GM12878 (cell line): Measurements from ENCODE around the gene SMIM28. TPM values are rescaled to one million over a fixed set of nuclear protein-coding genes. Genes with fewer than 3 reads are reported as not detected.

ENCODE experiments used
- ATAC-seq: fragments of 200-7000 bp; cut with Tn5 transposase; 3 replicates; pipeline ENCODE4 v1.9.1; 2020; ENCODE audit warnings: mild to moderate bottlenecking, moderate library complexity
- BruUV-seq: library from RNA; stranded (reverse); fragments of 400-500 nt; replicated peaks from 2 replicates; lab custom pipeline; 2021; lab: Mats Ljungman, UMichigan
- CTCF ChIA-PET: fragments of 300-600 bp; sonication (Branson Sonifier 250); formaldehyde crosslinking; extraction: SDS; loops from one replicate; lab custom pipeline; 2021; ENCODE audit warnings: inconsistent platforms; lab: Yijun Ruan, JAX
- POLR2A ChIA-PET: fragments of 350-600 bp; formaldehyde crosslinking; extraction: SDS; loops from one replicate; lab custom pipeline; 2021; ENCODE audit warnings: inconsistent platforms; lab: Charles Lee
- RAD21 ChIA-PET: fragments of 300-600 bp; sonication (Branson Sonifier 250); formaldehyde crosslinking; loops from one replicate; lab custom pipeline; 2023; ENCODE audit warnings: antibody characterized with exemption; ENCODE audit not compliant: unreplicated experiment; lab: Charles Lee
- SMC1A ChIA-PET: fragments of 300-600 bp; sonication (Branson Sonifier 250); formaldehyde crosslinking; loops from one replicate; lab custom pipeline; 2023; ENCODE audit not compliant: unreplicated experiment, uncharacterized antibody; lab: Charles Lee
- DNase-seq: peaks from one replicate; pipeline ENCODE4 v3.0.0-alpha.2; 2011; ENCODE audit warnings: low read depth, low spot score
- FAIRE-seq: peaks from 3 replicates; lab custom pipeline; 2011; peaks lifted over from hg19 to GRCh38; lab: Jason Lieb, UNC
- H2AFZ ChIP-seq: 2 replicates; pipeline ENCODE4 v1.6.0; 2011; ENCODE audit warnings: low read depth, low read length, control low read depth; ENCODE audit not compliant: control insufficient read depth
- H3K27ac ChIP-seq: 2 replicates; pipeline ENCODE4 v1.5.1; 2011; ENCODE audit warnings: control low read depth; ENCODE audit not compliant: control insufficient read depth, insufficient read depth
- H3K27me3 ChIP-seq, 2 experiments: replicated peaks in 1 of 2; 2 replicates each; pipeline versions ENCODE4 v1.6.0 to v1.6.1; 2011; ENCODE audit warnings: low read length in 1 of 2; ENCODE audit not compliant: control insufficient read depth in 2 of 2, insufficient read depth in 2 of 2
- H3K36me3 ChIP-seq, 2 experiments: 2 replicates each; pipeline ENCODE4 v1.5.1; 2011; ENCODE audit warnings: low read length in 1 of 2; ENCODE audit not compliant: control insufficient read depth in 2 of 2, insufficient read depth in 2 of 2
- H3K4me1 ChIP-seq: 2 replicates; pipeline ENCODE4 v1.6.1; 2011; ENCODE audit warnings: mild to moderate bottlenecking, low read length, moderate library complexity, mixed read lengths; ENCODE audit not compliant: control insufficient read depth, insufficient read depth
- H3K4me2 ChIP-seq: 2 replicates; pipeline ENCODE4 v1.6.0; 2011; ENCODE audit warnings: control low read depth; ENCODE audit not compliant: control insufficient read depth, insufficient read depth
- H3K4me3 ChIP-seq: fragments of 200-600 bp; sonication (generic); 2 replicates; pipeline ENCODE4 v1.5.1; 2016
- H3K79me2 ChIP-seq: 2 replicates; pipeline ENCODE4 v1.6.0; 2011; ENCODE audit warnings: low read length; ENCODE audit not compliant: control insufficient read depth, insufficient read depth
- H3K9ac ChIP-seq: 2 replicates; pipeline ENCODE4 v1.8.0; 2011; ENCODE audit warnings: low read length, control low read depth, mixed read lengths; ENCODE audit not compliant: control insufficient read depth, insufficient read depth
- H3K9me3 ChIP-seq: replicated peaks from 3 replicates; pipeline ENCODE4 v1.5.1; 2011; ENCODE audit warnings: mild to moderate bottlenecking, low read length; ENCODE audit not compliant: control insufficient read depth, insufficient read depth
- H4K20me1 ChIP-seq: 2 replicates; pipeline ENCODE4 v1.6.0; 2011; ENCODE audit not compliant: control insufficient read depth, insufficient read depth
- ASH2L ChIP-seq: fragments of 300-600, 200-600 bp; sonication (generic); IDR thresholded peaks from 2 replicates; pipeline ENCODE4 v1.6.1; 2017; ENCODE audit warnings: low read depth, mild to moderate bottlenecking, borderline replicate concordance
- BRCA1 ChIP-seq: IDR thresholded peaks from 2 replicates; pipeline ENCODE4 v1.6.1; 2011; ENCODE audit warnings: low read depth, low read length, improper control_type of control experiment
- EZH2 ChIP-seq: IDR thresholded peaks from 2 replicates; pipeline ENCODE4 v1.6.1; 2012; ENCODE audit warnings: low read depth, mild to moderate bottlenecking, control low read depth, inconsistent platforms, low read length, borderline replicate concordance; ENCODE audit not compliant: control insufficient read depth
- NRF1 ChIP-seq: conservative IDR thresholded peaks from 2 replicates; pipeline ENCODE4 v1.6.1; 2011; ENCODE audit warnings: mild to moderate bottlenecking, low read depth, low read length, improper control_type of control experiment
- RB1 ChIP-seq: fragments of 450-650 bp; formaldehyde crosslinking; IDR thresholded peaks from 2 replicates; pipeline ENCODE4 v1.6.1; 2017; ENCODE audit warnings: mild to moderate bottlenecking, borderline replicate concordance
- RELB ChIP-seq: fragments of 450-650 bp; IDR thresholded peaks from 2 replicates; pipeline ENCODE4 v1.6.1; 2017; ENCODE audit warnings: low read depth, mild to moderate bottlenecking, moderate library complexity
- SREBF2 ChIP-seq: IDR thresholded peaks from 2 replicates; pipeline ENCODE4 v1.6.1; 2012; ENCODE audit warnings: mild to moderate bottlenecking, low read length
- ZNF274 ChIP-seq: IDR thresholded peaks from one replicate; pipeline ENCODE4 v1.8.0; 2011; ENCODE audit not compliant: insufficient read length, insufficient read depth
- WGBS: methylation state at CpG from one replicate; pipeline ENCODE4 v1.1.6; 2016; ENCODE audit warnings: low lambda C conversion rate; ENCODE audit not compliant: insufficient replicate concordance, insufficient coverage; ENCODE audit errors: missing lambda C conversion rate; 5-methylcytosine and 5-hydroxymethylcytosine counted together
- in situ Hi-C: fragments of 300-500 bp; cut with MboI; formaldehyde crosslinking; loops from 9 replicates; pipeline ENCODE4 v1.14.3; 2018; ENCODE audit warnings: mixed read lengths
- intact Hi-C: fragments of 100-400 bp; cut with micrococcal nuclease; formaldehyde crosslinking; loops from one replicate; pipeline ENCODE4 v1.14.2; 2022; ENCODE audit not compliant: unreplicated experiment
- polyA plus RNA-seq, 11 experiments: library from polyadenylated mRNA; depleted of rRNA in 4 of 11; unstranded in 6 of 11; stranded (reverse) in 5 of 11; fragments of >200 nt; fragmentation: Nextera tagmentation in 4 of 11; fragmentation: Illumina TruSeq in 1 of 11; extraction: Ambion mirVana in 4 of 11; extraction: Trizol in 1 of 11; gene quantifications; 1 replicate in 1 of 11; 2 replicates in 10 of 11; pipeline versions ENCODE4 v1.2.1 to v1.2.3, GENCODE V29; 2011 to 2016; ENCODE audit warnings: inconsistent platforms in 2 of 11, missing spikeins in 2 of 11, low read depth in 1 of 11
- total RNA-seq, 4 experiments: library from RNA; depleted of rRNA in 3 of 4; stranded (reverse); fragments of >200 nt in 3 of 4; fragmentation: Illumina TruSeq in 1 of 4; extraction: Trizol in 1 of 4; gene quantifications; 2 replicates each; pipeline versions ENCODE4 v1.2.1 to v1.2.3, GENCODE V29; 2013 to 2021

The SMIM28 gene
- total and polyA plus RNA-seq, 10 of the 15 experiments (the other 5 are each of a cell fraction or from before 2014, with no cell fraction given), result not detected

DNA sequence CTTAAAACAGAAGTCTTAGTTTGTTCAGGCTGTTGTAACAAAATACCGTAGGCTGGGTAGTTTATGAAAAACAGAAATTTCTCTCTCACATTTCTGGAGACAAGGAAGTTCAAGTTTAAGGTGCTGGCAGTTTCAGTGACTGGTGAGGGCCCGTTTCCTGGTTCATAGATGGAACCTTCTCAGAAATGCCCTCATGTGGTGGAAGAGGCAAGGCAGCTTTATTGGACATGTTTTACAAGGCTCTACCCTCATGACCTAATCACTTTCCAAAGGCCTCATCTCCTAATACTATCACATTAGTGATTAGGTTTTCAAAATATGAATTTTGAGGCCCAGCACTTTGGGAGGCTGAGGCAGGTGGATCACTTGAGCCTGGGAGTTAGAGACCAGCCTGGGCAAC is 28.7 kb downstream of the SMIM28 start:
- no peak for FAIRE-seq
- no peak overlapping the region for H3K4me2 ChIP-seq
- no peak for ATAC-seq
- H3K4me3 ChIP-seq, result no peak overlapping the region
- H3K9me3 ChIP-seq, result no peaks in the 10 kb centered on the region
- no peaks in the 10 kb centered on the region for H3K79me2 ChIP-seq
- CTCF ChIA-PET, result interaction anchor here (1.0 to 4.2 kb wide), 5 partner anchors 9 to 119 kb away, joined by 3 to 32 read pairs (median 4); no protein-coding TSS in a partner anchor
- 84% methylated on average over 2 of the region's 2 CpGs for WGBS
- H3K36me3 ChIP-seq, result peaks cover 1 to 3% of the 10 kb centered on the region in 2 experiments; a peak in 3 of 4 replicates
- H3K9ac ChIP-seq, result no peak overlapping the region
- in situ Hi-C loops (no loop called here), intact Hi-C loops (no loop called here)
- DNase-seq, result no peak
- SMC1A ChIA-PET, result interaction anchor here (1.0 to 4.4 kb wide), 5 partner anchors 9 to 290 kb away, joined by 3 to 34 read pairs (median 4); partner anchors contain the start of gene NHSL1
- H3K27me3 ChIP-seq, result no peaks in the 10 kb centered on the region
- no peak overlapping the region for H2AFZ ChIP-seq
- POLR2A ChIA-PET, result no interaction called here
- H3K4me1 ChIP-seq, result peaks cover 7% of the 10 kb centered on the region; the same call in 1 of the 2 replicates
- H3K27ac ChIP-seq, result no peak overlapping the region
- no TSS peak for BruUV-seq
- TF ChIP-seq ASH2L, result no peak
- TF ChIP-seq SREBF2, result no peak
- TF ChIP-seq BRCA1, result no peak
- TF ChIP-seq RELB, result no peak
- no peak for TF ChIP-seq NRF1
- TF ChIP-seq RB1, result no peak
- no peak for TF ChIP-seq ZNF274
- no peak for TF ChIP-seq EZH2
- H4K20me1 ChIP-seq, result no peaks in the 10 kb centered on the region
- RAD21 ChIA-PET, result interaction anchor here (1.2 kb wide), 1 partner anchor 10 kb away, joined by 3 read pairs; no protein-coding TSS in a partner anchor
